Mucosa of descending colon (tissue), 3 donors: ENCODE measurements around the gene VAMP8. TPM values are rescaled to one million over a fixed set of nuclear protein-coding genes. Genes with fewer than 3 reads are reported as not detected.

Experiments
- ATAC-seq: fragments of 200-7000 bp; cut with Tn5 transposase; one replicate; pipeline ENCODE4 v1.9.1; 2020; ENCODE audit warnings: mild to moderate bottlenecking, moderate library complexity
- DNase-seq, 3 donors: peaks; one replicate each; pipeline ENCODE4 v3.0.0-alpha.2; 2020
- H3K36me3 ChIP-seq: fragments of 200-600 bp; one replicate; pipeline ENCODE4 v1.8.0; 2021; ENCODE audit warnings: low read depth, mild to moderate bottlenecking
- H3K4me1 ChIP-seq: fragments of 200-600 bp; one replicate; pipeline ENCODE4 v1.8.0; 2021; ENCODE audit warnings: low read depth, mild to moderate bottlenecking
- H3K4me3 ChIP-seq: fragments of 200-600 bp; one replicate; pipeline ENCODE4 v1.8.0; 2021; ENCODE audit warnings: mild to moderate bottlenecking
- H3K9me3 ChIP-seq: fragments of 200-600 bp; one replicate; pipeline ENCODE4 v1.8.0; 2021; ENCODE audit warnings: mild to moderate bottlenecking
- intact Hi-C, 2 donors: fragments of 100-400 bp; cut with DNase I in 1 of 2; cut with micrococcal nuclease in 1 of 2; formaldehyde crosslinking; loops; one replicate each; pipeline versions ENCODE4 v1.11.0 to v1.11.1; 2022; cut with DNase I, micrococcal nuclease
- total RNA-seq, 3 donors: library from RNA; stranded (reverse); fragmentation: NEBNext Ultra II Directional in 2 of 3; extraction: Animal tissue kit (Norgen Biotek cat#: 25700) in 2 of 3; gene quantifications; one replicate each; pipeline versions ENCODE4 v1.2.1 to v1.2.4, GENCODE V29; 2021 to 2023
- TF ChIP-seq, protein P1 (sequence below): fragments of 200-600 bp; IDR thresholded peaks from one replicate; pipeline ENCODE4 v1.8.0; 2022; ENCODE audit warnings: antibody characterized with exemption, mild to moderate bottlenecking
- donor health status: DM: no; HTN: no; CAD: no; lungs with moderate emphysema.
- donor health status: DM: no; HTN: no; CAD: no.
- donor health status: DM: no; HTN: yes; CAD: no.

Gene VAMP8
- total RNA-seq, 3 donors from 2014 or later = 125 to 312 (median 254) TPM

DNA sequence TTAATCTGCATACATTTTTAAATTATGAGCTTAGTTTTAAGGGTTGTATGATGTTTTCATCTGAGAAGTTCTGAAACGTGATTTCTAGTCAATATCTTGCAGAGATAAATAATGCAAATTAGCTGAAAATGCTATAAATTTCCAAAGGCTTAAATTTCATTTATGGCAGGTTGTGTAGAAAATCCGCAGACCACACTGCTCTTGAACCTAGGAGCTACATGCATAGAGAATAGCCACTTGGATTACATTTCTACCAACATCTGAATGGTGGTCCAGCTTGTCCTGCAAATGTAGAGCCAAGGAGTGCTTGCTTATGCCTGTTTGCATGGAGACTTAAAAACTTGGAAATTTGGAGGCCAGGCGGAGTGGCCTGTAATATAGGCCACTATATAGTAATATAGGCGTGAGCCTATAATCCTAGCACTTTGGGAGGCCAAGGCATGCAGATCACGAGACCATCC is 31.6 kb upstream of the VAMP8 start:
- H3K4me1 ChIP-seq = peaks cover 15% of the 10 kb centered on the region
- intact Hi-C loops = no loop called here
- peaks cover 17% of the 10 kb centered on the region for H3K36me3 ChIP-seq
- DNase-seq = no peak
- H3K9me3 ChIP-seq = no peaks in the 10 kb centered on the region
- TF ChIP-seq, protein P1, sequence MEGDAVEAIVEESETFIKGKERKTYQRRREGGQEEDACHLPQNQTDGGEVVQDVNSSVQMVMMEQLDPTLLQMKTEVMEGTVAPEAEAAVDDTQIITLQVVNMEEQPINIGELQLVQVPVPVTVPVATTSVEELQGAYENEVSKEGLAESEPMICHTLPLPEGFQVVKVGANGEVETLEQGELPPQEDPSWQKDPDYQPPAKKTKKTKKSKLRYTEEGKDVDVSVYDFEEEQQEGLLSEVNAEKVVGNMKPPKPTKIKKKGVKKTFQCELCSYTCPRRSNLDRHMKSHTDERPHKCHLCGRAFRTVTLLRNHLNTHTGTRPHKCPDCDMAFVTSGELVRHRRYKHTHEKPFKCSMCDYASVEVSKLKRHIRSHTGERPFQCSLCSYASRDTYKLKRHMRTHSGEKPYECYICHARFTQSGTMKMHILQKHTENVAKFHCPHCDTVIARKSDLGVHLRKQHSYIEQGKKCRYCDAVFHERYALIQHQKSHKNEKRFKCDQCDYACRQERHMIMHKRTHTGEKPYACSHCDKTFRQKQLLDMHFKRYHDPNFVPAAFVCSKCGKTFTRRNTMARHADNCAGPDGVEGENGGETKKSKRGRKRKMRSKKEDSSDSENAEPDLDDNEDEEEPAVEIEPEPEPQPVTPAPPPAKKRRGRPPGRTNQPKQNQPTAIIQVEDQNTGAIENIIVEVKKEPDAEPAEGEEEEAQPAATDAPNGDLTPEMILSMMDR = no peak
- H3K4me3 ChIP-seq = no peak overlapping the region
- peak; percentile 3 for ATAC-seq

DNA sequence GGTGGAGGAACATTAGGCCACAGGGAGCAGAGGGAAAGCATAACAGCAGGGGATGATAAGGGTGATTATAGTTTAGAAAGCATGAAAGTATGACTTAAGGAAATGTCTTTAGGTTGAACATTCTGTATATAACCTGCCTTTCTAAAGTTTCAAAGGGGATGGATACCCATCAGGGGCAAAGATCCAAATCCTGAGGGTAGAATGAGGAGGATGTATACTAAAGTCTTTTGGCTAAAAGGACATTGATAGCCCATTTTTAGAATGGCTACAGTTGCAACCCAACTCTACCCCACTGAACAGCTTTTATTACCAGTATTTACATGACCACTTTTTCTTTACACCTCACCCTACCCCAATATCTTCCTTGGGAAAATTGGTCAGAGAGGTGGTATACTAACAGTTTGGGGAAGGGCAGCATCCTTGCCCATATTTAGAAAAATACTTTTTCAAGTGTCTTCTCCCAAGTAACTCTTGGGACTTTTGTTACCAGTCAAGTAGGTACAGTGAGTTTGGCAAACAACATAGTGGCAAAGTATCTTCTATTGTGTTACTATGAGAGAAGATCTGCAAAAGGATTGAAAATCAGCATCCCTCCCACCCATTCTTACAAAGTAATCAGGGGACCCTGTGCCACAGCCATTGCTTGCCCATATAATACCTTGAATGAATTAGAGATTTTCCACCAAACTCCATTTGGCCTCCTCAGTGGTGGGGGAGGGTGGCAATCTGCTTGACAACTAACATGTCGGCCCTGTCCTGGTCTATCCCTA is 30.1 kb upstream of the VAMP8 start:
- peaks cover 9% of the 10 kb centered on the region for H3K36me3 ChIP-seq
- H3K9me3 ChIP-seq = no peaks in the 10 kb centered on the region
- peaks cover under 1% of the 10 kb centered on the region for H3K4me1 ChIP-seq
- no peak overlapping the region for H3K4me3 ChIP-seq
- intact Hi-C loops = no loop called here
- no peak for DNase-seq
- TF ChIP-seq, protein P1 = no peak
- ATAC-seq = no peak

DNA sequence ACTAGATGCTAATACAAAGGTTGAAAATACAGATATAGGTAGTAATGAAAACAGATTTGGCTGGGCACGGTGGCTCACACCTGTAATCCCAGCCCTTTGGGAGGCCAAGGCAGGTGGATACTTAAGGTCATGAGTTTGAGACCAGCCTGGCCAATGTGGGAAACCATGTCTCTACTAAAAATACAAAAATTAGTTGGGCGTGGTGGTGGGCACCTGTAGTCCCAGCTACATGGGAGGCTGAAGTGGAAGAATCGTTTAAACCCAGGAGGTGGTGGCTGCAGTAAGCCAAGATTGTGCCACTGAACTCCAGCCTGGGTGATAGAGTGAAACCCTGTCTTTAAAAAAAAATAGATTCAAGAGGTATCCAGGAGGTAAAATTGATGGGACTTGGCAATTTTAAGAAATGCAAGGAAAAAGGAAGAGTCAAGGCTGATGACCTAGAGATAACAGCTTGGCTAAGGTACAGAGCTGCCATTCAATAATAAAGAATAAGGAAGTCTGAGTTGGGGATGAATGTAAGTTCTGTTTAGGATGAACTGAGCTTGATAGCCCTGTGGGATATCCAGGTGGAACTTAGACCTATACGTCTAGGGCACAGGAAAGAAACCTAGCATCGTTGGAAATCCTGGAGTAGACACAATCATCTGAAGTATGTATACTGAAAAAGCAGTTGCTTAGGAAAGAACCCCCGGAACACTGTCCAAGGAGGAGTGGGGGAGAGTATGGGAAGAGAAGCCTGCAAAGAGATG is 29.4 kb upstream of the VAMP8 start:
- intact Hi-C loops = no loop called here
- H3K9me3 ChIP-seq = no peaks in the 10 kb centered on the region
- ATAC-seq (peak; percentile 14), DNase-seq (no peak)
- no peaks in the 10 kb centered on the region for H3K4me1 ChIP-seq
- H3K4me3 ChIP-seq = no peak overlapping the region
- peaks cover 5% of the 10 kb centered on the region for H3K36me3 ChIP-seq
- TF ChIP-seq, protein P1 = no peak

DNA sequence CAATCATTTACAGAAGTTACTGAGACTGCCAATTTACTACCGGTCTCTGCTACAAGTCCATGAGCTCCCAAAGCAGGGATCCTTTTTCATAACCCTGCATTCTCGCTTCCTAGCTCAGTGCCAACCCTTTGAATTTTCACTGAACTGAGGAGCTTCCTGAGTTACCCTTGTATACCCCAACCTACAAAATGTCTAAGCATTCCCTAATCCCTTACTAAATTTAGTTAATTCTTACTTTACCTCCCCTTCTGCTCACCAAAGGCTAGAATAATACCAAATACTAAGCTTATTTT is 28.8 kb upstream of the VAMP8 start:
- no peaks in the 10 kb centered on the region for H3K4me1 ChIP-seq
- no peak overlapping the region for H3K4me3 ChIP-seq
- DNase-seq = no peak
- peaks cover 3% of the 10 kb centered on the region for H3K36me3 ChIP-seq
- no peaks in the 10 kb centered on the region for H3K9me3 ChIP-seq
- TF ChIP-seq, protein P1 = no peak
- ATAC-seq = no peak
- intact Hi-C loops = no loop called here

DNA sequence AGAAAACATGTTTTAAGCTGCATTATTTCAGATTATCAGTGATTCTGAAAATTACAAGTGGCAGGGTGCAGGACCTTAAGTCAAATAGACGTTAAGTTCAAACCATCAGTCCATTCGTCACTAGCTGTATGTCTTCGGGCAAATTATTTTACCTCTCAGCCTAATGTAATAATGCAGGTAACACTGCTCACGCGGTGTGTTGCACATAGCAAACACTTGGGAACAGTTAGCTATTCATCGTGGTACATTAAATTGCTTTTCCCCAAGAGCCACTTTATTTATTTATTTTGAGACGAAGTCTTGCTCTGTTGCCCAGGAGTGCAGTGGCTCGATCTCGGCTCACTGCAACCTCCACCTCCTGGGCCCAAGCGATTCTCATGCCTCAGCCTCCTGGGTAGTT is 28.3 kb upstream of the VAMP8 start:
- TF ChIP-seq, protein P1 = no peak
- H3K4me1 ChIP-seq = no peaks in the 10 kb centered on the region
- no peaks in the 10 kb centered on the region for H3K36me3 ChIP-seq
- no peak for ATAC-seq
- intact Hi-C loops = no loop called here
- no peak for DNase-seq
- H3K9me3 ChIP-seq = no peaks in the 10 kb centered on the region
- H3K4me3 ChIP-seq = no peak overlapping the region
